ENCODE results near the gene ATL2.

GRCh38 chr2:38362232-38362631, 14.8 kb downstream of the ATL2 start:
- TF ChIP-seq CTCF (IDR thresholded peaks at IDR 0.05) (no peak), POLR2AphosphoS5 (IDR thresholded peaks at IDR 0.05) (no peak), POLR2A (IDR thresholded peaks at IDR 0.05) (no peak)

All from prostate gland (tissue), 2 donors.